EH (cell line): ENCODE data around the gene EYA4.
"Not testable (repeated sequence)": the region's sequence is repeated elsewhere in the genome, so short reads cannot be mapped to it uniquely, and the experiment has no call there.

Source experiments
- DNase-seq: peaks from one replicate; pipeline ENCODE4 v3.0.0-alpha.2; 2015; ENCODE audit warnings: low read depth

Gene EYA4

DNA sequence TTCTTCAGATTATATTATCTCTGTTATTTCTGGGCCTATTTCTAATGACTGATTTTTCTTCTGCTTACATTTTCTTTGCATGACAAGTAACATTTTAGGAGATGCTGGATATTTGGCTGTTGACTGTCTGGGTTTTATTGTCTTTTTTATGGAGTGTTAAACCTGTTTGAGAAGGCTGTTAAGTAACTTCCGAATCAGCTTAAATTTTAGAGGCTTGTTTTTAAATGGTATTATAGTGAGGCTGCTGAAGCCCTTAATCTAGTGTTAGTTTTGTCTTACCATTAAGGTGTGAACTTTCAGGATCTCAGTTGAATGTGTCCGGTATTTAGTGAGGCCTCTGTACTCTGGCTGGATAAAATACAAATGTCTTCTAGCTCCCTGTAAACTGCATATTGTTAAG is 109.8 kb downstream of the EYA4 start:
- no peak for DNase-seq

- DNase-seq = no peak
These were observed 110.9 kb downstream of the EYA4 start for GRCh38 chr6:133352046-133352445.

DNA sequence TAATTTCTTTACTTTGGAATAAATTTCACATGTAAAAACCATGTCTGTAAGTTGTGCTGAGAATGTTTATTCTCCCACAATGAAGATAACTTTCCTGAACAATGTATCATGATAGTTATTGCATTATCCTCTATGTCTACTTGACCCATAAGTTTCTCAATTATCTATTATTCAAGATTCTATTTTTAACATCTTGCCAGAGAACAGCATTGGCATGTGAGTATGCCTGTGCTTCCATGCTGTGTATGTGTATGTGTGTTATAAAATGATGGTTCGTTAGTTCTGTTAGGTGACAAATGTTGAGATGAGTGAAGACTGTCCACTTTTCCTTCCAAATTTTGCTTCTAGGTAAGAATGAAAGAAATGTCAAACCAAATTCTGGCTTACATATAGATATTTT is 111.9 kb downstream of the EYA4 start:
- no peak for DNase-seq

- no peak for DNase-seq
These were observed 114.8 kb downstream of the EYA4 start for GRCh38 chr6:133355922-133356321.

DNA sequence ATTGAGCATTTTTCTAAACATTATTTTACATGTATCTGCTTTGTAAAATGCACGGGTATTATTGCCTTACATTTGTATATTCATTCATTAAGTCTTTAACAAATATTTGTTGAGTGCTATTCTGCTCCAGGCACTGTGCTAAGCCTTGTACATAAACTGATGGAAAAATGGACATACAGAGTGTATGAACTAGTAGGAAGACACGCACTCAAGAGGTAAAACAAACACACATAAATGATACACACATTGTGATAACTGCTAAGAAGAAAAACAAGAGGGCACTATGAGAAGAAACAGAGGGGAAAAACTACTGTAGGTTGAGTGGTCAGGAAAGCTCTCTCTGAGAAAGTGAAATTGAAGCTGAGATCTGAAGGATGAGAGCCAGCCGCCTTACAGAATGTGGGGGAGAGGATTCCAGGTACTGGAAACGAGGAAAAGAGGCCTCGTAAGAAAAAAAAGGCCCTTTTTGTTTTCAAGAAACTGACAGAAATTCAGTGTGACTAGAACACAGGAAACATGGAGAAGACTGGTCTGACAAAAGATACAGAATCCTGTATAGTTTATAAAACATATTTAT is 117.5 kb downstream of the EYA4 start:
- DNase-seq = no peak

DNA sequence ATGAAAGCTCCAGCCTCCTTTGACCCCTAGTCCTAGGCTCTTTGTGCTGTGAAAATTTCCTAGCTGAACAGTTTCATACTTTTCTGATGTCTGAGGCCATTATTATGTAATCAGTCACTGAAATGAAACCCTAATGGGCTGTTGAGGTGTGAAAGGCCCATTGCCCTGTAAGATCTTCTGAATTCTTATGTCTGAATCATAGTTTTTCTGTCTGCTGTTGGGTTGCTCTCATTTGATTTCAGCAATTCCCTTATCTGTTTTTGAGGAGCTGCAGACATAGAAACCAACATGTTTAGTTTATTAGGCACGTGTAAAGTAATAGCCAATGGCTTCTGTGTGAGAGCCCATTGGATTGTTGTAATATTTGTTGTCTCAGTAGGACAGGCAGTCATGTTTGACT is 118.1 kb downstream of the EYA4 start:
- DNase-seq = no peak

DNA sequence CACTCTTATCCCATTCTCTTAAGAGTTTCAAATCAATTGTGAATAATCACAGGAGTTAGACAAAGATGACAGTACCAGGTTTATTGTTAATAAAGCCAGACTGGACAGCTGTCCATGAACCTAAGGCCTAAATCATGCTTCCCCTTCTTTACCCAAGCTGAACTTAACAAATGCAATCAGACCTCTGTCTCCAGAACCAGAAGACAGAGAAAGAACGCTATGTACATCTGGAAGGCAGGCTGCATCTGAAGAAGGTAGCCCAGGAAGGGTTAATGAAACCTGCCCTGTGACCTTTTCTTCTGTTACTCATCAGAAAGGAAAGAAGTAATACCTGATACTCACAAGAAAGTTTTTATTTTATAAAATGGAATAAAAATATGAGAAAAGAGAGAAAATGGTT is 118.6 kb downstream of the EYA4 start:
- DNase-seq = no peak

DNA sequence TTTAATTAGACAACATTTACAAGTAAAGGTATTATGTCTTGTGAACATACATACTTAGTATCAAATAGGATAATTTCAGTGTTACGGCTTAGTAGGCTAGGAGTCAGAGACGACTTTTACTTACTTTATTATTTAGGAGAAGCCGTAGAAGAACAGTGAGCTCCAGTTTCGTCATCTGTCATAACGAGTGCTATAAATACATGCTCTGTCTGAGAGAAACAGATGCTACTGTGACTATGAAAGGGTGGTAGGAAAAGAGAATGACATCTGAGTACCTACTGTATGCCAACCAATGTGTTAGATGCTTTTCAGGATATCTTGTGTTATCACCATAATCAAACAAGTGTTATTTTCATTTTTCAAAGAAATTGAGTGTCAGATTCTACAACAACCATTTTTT is 119.0 kb downstream of the EYA4 start:
- DNase-seq = no peak

- DNase-seq = no peak
These were observed 121.7 kb downstream of the EYA4 start for GRCh38 chr6:133362813-133363212.

- DNase-seq = no peak
These were observed 127.5 kb downstream of the EYA4 start for GRCh38 chr6:133368664-133369063.

DNA sequence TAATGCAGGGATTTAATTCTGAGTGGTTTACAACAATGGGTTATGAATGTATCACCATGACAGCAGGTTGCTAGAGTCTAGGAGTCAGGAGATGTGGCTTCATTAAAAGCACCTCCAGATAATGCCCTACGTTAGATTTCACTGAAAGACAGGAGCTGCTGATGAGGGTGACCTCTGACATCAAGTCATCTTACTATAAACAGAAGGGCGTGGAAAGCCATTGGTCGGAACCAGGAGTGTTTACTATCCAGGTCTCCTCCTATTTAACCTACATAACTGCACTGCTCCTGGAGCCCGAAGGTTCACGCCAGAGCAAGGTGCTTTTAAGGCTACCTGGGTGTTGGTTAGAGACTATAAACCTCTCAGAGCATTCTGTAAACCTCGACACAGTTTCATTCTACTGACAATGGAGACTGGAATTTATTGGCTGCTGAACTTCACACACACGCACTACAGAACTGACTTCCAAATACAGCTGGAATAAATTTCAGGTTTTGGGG is 128.7 kb downstream of the EYA4 start:
- DNase-seq = no peak

DNA sequence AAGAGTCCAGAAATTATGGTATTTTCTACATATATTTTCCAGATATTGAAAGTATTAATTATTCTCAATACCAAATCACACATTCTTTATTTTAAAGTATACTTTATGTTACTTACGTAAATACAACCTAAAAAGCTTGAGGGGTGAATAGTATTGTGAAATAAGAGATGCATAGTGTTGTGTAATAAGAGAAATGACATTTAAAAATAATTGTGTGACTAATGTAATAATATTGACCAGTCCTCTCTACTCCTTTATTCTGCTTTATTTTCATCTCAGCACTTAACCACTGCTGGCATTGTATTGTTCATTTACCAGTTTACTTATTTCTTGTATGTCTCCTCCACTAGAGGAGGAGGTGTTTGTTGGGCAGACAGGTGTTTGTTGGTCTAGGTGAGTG is 135.6 kb downstream of the EYA4 start:
- no peak for DNase-seq

GRCh38 chr6:133377219-133377618 is 136.1 kb downstream of the EYA4 start:
- DNase-seq = no peak

DNA sequence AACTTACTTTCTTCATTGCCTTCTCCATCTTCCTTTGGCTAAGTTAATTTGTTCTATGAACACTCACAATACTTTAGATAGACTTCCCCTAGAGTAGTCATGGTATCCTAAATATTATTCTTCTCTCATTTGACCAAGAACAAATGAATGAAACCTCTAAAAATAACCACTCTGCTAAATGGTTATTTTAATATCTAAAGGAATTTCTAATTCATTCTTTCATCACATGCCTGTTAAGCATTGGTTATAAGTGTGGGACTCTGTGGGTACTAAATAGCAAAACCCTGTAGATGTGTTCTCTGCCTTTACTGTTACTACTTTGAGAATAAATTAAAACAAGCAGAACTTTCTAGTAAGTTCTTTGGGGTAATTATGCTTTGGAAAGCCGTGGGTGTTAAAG is 138.9 kb downstream of the EYA4 start:
- no peak for DNase-seq

- DNase-seq = no peak
These were observed 139.6 kb downstream of the EYA4 start for GRCh38 chr6:133380723-133381122.

DNA sequence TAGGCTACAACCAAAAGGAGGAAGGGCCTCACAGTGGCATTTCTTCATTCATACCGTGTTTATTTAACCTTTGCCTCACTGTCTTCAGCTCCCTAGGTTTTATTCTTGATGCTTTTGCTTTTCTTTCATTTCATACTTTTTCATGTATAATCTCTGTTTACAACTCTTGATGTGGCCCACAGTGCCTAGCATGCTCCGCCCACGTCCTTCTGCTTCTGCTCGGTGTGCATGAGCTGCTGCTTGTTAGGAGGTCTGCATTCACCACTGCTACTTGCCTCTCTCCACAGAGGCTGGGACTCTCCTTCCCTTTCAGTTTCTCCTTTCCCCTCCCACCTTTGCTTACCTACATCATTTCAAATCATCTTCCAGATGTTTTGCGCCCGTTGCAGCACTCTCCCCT is 147.6 kb downstream of the EYA4 start:
- DNase-seq = no peak

DNA sequence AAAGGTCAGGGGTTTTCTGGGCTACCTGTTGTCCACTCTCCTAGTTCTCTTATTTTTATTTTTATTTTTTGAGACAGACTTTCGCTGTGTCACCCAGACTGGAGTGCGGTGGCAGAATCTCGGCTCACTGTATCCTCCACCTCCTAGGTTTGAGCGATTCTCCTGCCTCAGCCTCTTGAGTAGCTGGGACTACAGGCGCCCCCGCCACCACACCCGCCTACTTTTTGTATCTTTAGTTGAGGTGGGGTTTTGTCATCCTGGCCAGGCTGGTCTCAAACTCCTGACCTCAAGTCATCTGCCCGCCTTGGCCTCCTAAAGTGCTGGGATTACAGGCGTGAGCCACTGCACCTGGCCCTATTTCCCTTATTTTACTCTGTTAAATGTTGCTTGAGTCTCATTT is 149.0 kb downstream of the EYA4 start:
- no peak for DNase-seq

- DNase-seq = no peak
These were observed 150.9 kb downstream of the EYA4 start for GRCh38 chr6:133392015-133392414.

DNA sequence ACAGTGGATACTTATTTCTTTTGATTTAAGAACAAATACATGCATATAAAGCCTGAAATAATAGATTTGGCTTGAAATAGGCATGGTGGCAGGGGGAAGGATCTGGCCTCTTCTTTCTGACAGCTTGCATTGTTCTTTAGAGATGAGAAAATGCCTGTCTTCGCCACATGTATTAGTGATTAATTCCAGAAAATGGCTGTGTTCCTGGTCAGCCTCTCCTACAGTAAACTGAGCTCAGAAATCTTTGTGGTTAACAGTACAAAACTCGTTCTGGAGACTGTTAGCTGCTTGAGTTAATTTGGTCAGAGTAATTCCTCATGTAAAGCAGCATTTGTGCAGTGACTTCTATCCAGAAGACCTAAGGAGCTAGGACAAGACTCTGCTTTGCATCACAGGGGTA is 151.5 kb downstream of the EYA4 start:
- DNase-seq = no peak

DNA sequence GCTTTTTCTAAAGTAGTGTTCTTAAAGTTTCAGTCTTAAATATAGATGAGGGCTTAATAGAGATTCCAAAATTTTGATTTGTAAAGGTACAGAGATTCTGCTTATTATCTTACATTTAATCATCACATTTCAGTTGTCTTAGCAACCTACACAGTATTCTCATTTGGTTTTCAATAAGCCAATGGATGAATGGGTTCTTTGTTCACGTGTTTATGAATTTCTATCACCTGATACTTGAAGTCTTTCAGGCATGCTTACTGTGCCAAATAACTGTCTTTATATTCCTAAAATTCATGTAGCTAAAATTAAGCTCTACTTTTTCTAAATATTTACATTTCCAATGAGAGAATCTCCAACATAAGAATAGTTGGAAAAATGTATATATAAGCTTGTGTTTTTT is 152.7 kb downstream of the EYA4 start:
- no peak for DNase-seq

DNA sequence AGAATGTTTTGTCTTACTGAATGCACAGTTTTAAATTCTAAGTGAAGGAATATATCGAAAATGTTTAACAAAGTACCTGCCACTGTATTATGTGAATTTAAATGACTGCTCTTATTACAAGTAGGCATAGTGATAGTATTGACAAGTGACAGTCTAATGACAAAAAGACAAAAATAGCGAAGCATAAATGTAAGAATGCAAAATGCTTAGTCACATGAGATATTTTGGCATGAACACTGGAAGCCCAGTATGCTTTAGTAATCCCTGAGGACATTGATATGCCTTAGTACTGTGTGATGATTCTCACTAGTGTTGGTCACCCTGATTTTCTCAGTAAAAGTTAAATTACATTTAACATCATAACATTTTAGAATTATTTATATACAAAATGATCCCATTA is 153.5 kb downstream of the EYA4 start:
- DNase-seq = no peak

- DNase-seq = no peak
These were observed 155.3 kb downstream of the EYA4 start for GRCh38 chr6:133396233-133396983.

DNA sequence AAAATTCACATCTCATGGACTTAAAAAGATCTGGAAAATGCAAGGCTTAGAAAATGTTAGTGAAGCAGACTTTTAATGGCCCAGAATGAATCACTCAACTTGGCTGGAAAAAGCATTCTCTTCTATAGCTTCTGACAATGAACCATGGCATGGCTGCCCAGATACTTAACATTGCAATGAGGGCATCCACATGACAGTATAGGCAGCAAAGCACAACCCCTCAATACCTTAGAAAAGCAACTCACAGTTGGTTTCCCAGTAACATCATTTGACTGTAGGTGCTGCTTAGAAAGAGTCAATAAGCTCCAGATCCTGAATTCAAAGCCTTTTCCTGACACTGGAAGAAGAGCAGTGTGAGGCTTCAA is 155.8 kb downstream of the EYA4 start:
- no peak for DNase-seq

DNA sequence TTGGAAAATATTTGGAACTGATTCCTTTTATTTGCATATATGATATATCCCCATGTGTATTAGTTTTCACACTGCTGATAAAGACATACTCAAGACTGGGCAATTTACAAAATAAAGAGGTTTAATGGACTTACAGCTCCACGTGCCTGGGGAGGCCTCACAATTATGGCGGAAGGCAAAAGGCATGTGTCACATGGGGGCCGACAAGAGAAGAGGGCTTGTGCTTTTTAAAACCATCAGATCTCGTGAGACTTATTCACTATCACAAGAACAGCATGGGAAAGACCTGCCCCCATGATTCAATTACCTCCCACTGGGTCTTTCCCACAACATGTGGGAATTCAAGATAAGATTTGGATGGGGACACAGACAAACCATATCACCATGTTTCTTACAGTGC is 156.4 kb downstream of the EYA4 start:
- not testable (repeated sequence) for DNase-seq
